ENCODE data around the gene ZNF428.

Gene ZNF428

DNA sequence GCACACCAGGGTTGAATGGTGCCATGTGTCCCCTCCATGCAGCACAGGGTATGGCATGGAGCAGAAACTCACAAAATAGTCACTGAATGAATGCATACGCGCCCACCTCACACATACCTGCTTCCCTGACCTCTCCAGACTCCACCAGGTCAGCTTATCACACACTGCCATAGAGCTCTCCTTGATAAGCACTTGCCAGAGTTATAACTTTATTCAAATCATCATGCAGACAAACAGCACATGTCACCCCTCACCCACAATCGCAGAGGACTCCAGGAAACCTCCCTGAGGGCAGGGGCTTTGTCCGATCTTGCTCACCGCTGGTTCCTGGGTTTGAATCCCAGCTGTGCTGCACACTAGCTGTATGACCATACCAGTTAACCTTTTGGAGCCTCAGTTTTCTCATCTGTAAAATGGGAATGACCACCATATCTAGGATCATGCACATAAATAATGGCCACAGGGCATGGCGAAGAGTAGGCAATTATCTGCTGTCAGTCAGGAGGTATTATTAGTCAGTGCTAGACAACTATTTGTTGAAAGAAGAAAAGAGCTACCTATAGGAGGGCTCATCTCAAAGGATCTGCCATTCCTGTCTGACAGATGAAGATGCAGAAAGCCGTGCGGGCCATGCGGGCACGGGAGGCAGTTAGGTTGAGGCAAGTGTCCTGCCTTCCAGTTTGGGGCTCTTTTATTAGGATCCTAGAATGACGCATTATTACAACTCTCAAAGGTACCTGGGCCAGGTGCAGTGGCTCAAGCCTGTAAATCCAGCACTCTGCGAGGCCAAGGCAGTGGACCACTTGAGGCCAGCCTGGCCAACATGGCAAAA lies 58.1 kb downstream of the ZNF428 start:
- DNase-seq: no peak

DNA sequence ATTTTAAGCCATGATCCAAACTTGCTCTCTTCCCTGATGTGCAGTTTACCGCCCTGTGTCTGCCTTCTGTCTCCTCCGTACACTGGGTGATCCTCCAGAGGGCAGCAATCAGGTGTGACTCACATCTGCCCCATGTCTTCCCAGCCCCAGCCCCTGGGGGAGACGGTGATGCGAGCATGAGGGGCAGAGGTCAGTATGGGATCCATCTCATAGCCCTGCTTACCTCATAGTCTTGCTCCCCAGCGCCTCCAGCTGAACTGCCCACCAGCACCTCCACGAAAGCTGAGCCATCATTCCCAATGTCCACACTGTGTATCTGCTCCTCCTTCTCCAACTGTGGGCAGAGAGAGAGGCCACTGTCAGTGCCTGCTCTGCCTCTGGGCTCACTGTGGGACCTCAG lies 58.7 kb downstream of the ZNF428 start:
- DNase-seq: no peak

All from NCI-H2107 (cell line).